Mesenchymal stem cell (in vitro differentiated cells and primary cell): Measurements from ENCODE around the gene SLC39A3.

ENCODE experiments used
- DNase-seq: peaks from one replicate; pipeline ENCODE4 v3.0.0-alpha.2; 2013
- H2AFZ ChIP-seq: one replicate; pipeline ENCODE4 v1.6.1; 2013; ENCODE audit warnings: low read depth, mild to moderate bottlenecking, control low read depth, inconsistent platforms, low read length, moderate library complexity
- H2AK5ac ChIP-seq: 2 replicates; pipeline ENCODE4 v1.6.1; 2013; ENCODE audit warnings: low read length, moderate library complexity, mild to moderate bottlenecking, inconsistent platforms; ENCODE audit not compliant: severe bottlenecking
- H2BK120ac ChIP-seq: one replicate; pipeline ENCODE4 v1.6.1; 2013; ENCODE audit warnings: low read depth, mild to moderate bottlenecking, inconsistent platforms, low read length, moderate library complexity
- H2BK12ac ChIP-seq, 2 experiments: one replicate each; pipeline ENCODE4 v1.6.1; 2013; ENCODE audit warnings: inconsistent platforms in 2 of 2, low read length in 2 of 2, mild to moderate bottlenecking in 2 of 2, moderate library complexity in 2 of 2, control low read depth in 1 of 2
- H2BK15ac ChIP-seq: one replicate; pipeline ENCODE4 v1.6.1; 2013; ENCODE audit warnings: mild to moderate bottlenecking, low read depth, inconsistent platforms; ENCODE audit not compliant: poor library complexity, severe bottlenecking
- H2BK5ac ChIP-seq: 2 replicates; pipeline ENCODE4 v1.6.1; 2013; ENCODE audit warnings: low read depth, mild to moderate bottlenecking, low read length, control low read depth, inconsistent platforms; ENCODE audit not compliant: poor library complexity, severe bottlenecking
- H3K14ac ChIP-seq, 2 experiments: one replicate each; pipeline ENCODE4 v1.6.1; 2013; ENCODE audit warnings: inconsistent platforms in 2 of 2, low read length in 2 of 2, control low read depth in 1 of 2, mild to moderate bottlenecking in 1 of 2, moderate library complexity in 1 of 2
- H3K18ac ChIP-seq, 2 experiments: one replicate each; pipeline ENCODE4 v1.6.1; 2013; ENCODE audit warnings: inconsistent platforms in 2 of 2, low read length in 2 of 2, control low read depth in 1 of 2, low read depth in 1 of 2, mild to moderate bottlenecking in 1 of 2
- H3K23ac ChIP-seq, 2 experiments: one replicate each; pipeline ENCODE4 v1.6.1; 2013; ENCODE audit warnings: inconsistent platforms in 2 of 2, low read length in 2 of 2, mild to moderate bottlenecking in 2 of 2, moderate library complexity in 2 of 2, control low read depth in 1 of 2
- H3K27ac ChIP-seq: 2 replicates; pipeline ENCODE4 v1.5.1; 2013; ENCODE audit warnings: mild to moderate bottlenecking, moderate library complexity, low read length, control low read depth, inconsistent platforms; ENCODE audit not compliant: poor library complexity, severe bottlenecking
- H3K27me3 ChIP-seq, 2 experiments: 2 replicates each; pipeline versions ENCODE4 v1.6.1 to v1.7.0; 2013; ENCODE audit warnings: low read length in 2 of 2, mild to moderate bottlenecking in 2 of 2, moderate library complexity in 2 of 2, control low read depth in 1 of 2, inconsistent platforms in 1 of 2; ENCODE audit not compliant: control insufficient read depth in 1 of 2, insufficient read depth in 1 of 2
- H3K36me3 ChIP-seq, 2 experiments: 2 replicates each; pipeline versions ENCODE4 v1.6.1 to v1.7.0; 2013; ENCODE audit warnings: low read length in 2 of 2, control low read depth in 1 of 2, inconsistent platforms in 1 of 2, low read depth in 1 of 2, mild to moderate bottlenecking in 1 of 2; ENCODE audit not compliant: insufficient read depth in 2 of 2, control insufficient read depth in 1 of 2
- H3K4ac ChIP-seq, 2 experiments: one replicate each; pipeline ENCODE4 v1.6.1; 2013; ENCODE audit warnings: inconsistent platforms in 2 of 2, low read length in 2 of 2, mild to moderate bottlenecking in 2 of 2, moderate library complexity in 2 of 2, control low read depth in 1 of 2, low read depth in 1 of 2
- H3K4me1 ChIP-seq: 2 replicates; pipeline ENCODE4 v1.6.1; 2013; ENCODE audit warnings: low read depth, low read length, control low read depth; ENCODE audit not compliant: control insufficient read depth, insufficient read depth
- H3K4me2 ChIP-seq: 2 replicates; pipeline ENCODE4 v1.6.1; 2013; ENCODE audit warnings: low read length, mild to moderate bottlenecking, inconsistent platforms; ENCODE audit not compliant: poor library complexity, severe bottlenecking
- H3K4me3 ChIP-seq, 2 experiments: 2 replicates each; pipeline versions ENCODE4 v1.5.1 to v1.7.0; 2013; ENCODE audit warnings: low read length in 2 of 2, mild to moderate bottlenecking in 2 of 2, control low read depth in 1 of 2, low read depth in 1 of 2; ENCODE audit not compliant: insufficient read depth in 1 of 2
- H3K79me1 ChIP-seq: replicated peaks from 2 replicates; pipeline ENCODE4 v1.6.1; 2013; ENCODE audit warnings: mild to moderate bottlenecking, control low read depth, low read length, inconsistent platforms; ENCODE audit not compliant: poor library complexity, severe bottlenecking
- H3K9ac ChIP-seq: 2 replicates; pipeline ENCODE4 v1.7.0; 2013; ENCODE audit warnings: mild to moderate bottlenecking, low read length, moderate library complexity
- H3K9me3 ChIP-seq: 2 replicates; pipeline ENCODE4 v1.7.0; 2013; ENCODE audit warnings: mild to moderate bottlenecking, low read length; ENCODE audit not compliant: control insufficient read depth
- H4K8ac ChIP-seq: one replicate; pipeline ENCODE4 v1.6.1; 2013; ENCODE audit warnings: inconsistent platforms, mild to moderate bottlenecking, low read length, moderate library complexity
- H4K91ac ChIP-seq: one replicate; pipeline ENCODE4 v1.6.1; 2013; ENCODE audit warnings: mild to moderate bottlenecking, low read length, inconsistent platforms
- WGBS: methylation state at CpG from one replicate; pipeline ENCODE4 v1.1.7; 2013; ENCODE audit warnings: mixed read lengths; 5-methylcytosine and 5-hydroxymethylcytosine counted together

SLC39A3 gene

DNA sequence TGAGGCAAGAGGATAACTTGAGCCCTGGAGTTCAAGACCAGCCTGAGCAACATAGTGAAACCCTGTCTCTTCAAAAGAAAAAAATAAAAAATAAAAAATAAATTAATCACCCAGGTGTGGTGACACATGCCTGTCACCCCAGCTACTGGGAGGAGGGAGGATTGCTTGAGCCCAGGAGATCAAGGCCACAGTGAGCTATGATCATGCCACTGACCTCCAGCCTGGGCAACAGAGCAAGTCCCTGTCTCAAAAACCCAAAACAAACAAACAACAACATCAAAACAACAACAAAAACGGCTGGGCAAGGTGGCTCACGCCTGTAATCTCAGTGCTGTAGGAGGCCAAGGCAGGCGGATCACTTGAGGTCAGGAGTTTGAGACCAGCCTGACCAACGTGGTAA is 4.3 kb upstream of the SLC39A3 start:
- H2BK12ac ChIP-seq, result no peak overlapping the region
- H3K18ac ChIP-seq, result no peak overlapping the region
- H3K79me1 ChIP-seq, result peaks cover 5% of the 10 kb centered on the region
- no peak overlapping the region for H2BK120ac ChIP-seq
- no peak overlapping the region for H4K8ac ChIP-seq
- no peaks in the 10 kb centered on the region for H3K9me3 ChIP-seq
- no peak overlapping the region for H3K9ac ChIP-seq
- H3K4ac ChIP-seq, result no peak overlapping the region
- no peak overlapping the region for H3K4me2 ChIP-seq
- H2AK5ac ChIP-seq, result no peak overlapping the region
- H2BK5ac ChIP-seq, result no peak overlapping the region
- H3K27ac ChIP-seq, result no peak overlapping the region
- H2BK15ac ChIP-seq, result no peak overlapping the region
- no peak overlapping the region for H4K91ac ChIP-seq
- 50% methylated on average over 1 of the region's 4 CpGs for WGBS
- H3K23ac ChIP-seq, result no peak overlapping the region
- peaks cover 8% of the 10 kb centered on the region for H3K4me1 ChIP-seq
- H3K36me3 ChIP-seq, result no peaks in the 10 kb centered on the region
- DNase-seq, result no peak
- no peak overlapping the region for H3K14ac ChIP-seq
- no peak overlapping the region for H3K4me3 ChIP-seq
- H3K27me3 ChIP-seq, result peaks cover 9 to 22% of the 10 kb centered on the region in 2 experiments
- H2AFZ ChIP-seq, result no peak overlapping the region

DNA sequence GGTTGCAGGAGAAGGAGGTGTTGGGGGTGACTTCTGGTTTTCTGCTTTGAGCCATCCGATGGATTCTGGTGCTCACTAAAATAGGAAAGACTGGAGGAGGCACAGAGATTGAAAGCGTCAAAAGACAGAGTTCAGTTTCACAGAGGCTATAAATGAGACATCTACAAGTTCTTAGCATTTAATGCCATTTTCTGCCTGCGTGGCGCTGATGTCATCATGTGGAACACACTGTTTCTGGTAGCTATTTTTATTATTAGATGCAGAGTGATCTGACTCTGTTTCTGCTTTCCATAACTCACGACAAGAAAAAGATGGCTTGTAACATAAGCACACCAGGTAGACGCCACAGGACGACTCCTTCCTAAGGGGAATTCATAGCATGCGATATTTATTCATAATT is 3.3 kb upstream of the SLC39A3 start:
- DNase-seq, result no peak
- no peak overlapping the region for H2AK5ac ChIP-seq
- WGBS, result 79% methylated on average over 8 of the region's 8 CpGs

DNA sequence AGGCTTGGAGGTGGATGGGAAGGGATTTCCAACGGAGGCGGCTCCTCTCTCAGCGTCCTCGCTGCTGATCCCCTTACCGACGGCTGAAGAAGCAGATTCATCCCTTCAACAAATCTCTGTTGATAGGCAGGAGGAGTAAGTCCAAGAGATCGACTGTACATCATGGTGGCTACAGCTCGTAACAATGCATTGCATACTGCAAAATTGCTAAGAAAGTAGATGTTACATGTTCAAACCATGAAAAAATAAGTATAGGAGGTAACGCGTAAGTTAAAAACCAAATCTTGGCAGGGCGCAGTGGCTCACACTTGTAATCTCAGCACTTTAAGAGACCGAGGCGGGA is 468 bp upstream of the SLC39A3 start:
- DNase-seq, result no peak
- H2BK120ac ChIP-seq, result no peak overlapping the region
- H2BK5ac ChIP-seq, result no peak overlapping the region
- H3K4me3 ChIP-seq, result no peak overlapping the region
- 53% methylated on average over 13 of the region's 13 CpGs for WGBS
- no peak overlapping the region for H2AFZ ChIP-seq
- no peak overlapping the region for H3K18ac ChIP-seq
- no peak overlapping the region for H3K27ac ChIP-seq
- peaks cover 4% of the 10 kb centered on the region for H3K9me3 ChIP-seq
- H2BK15ac ChIP-seq, result no peak overlapping the region
- H3K4me2 ChIP-seq, result no peak overlapping the region
- H3K79me1 ChIP-seq, result peaks cover 26% of the 10 kb centered on the region
- H3K9ac ChIP-seq, result no peak overlapping the region
- no peak overlapping the region for H3K14ac ChIP-seq
- H2AK5ac ChIP-seq, result no peak overlapping the region
- peaks cover 10% of the 10 kb centered on the region for H3K4me1 ChIP-seq
- H3K23ac ChIP-seq, result no peak overlapping the region
- no peak overlapping the region for H3K4ac ChIP-seq
- H4K91ac ChIP-seq, result no peak overlapping the region
- peaks cover 9 to 10% of the 10 kb centered on the region in 2 experiments for H3K27me3 ChIP-seq
- no peak overlapping the region for H4K8ac ChIP-seq
- peaks cover 18 to 20% of the 10 kb centered on the region in 2 experiments for H3K36me3 ChIP-seq
- H2BK12ac ChIP-seq, result no peak overlapping the region

More for the DNA sequence above, 3.3 kb upstream of the SLC39A3 start:
- no peak overlapping the region for H2BK12ac ChIP-seq
- H3K4me1 ChIP-seq, result peaks cover 10% of the 10 kb centered on the region
- H3K27me3 ChIP-seq, result peaks cover 9 to 18% of the 10 kb centered on the region in 2 experiments
- H3K79me1 ChIP-seq, result peaks cover 9% of the 10 kb centered on the region
- H3K4ac ChIP-seq, result no peak overlapping the region
- no peak overlapping the region for H4K8ac ChIP-seq
- H2BK120ac ChIP-seq, result no peak overlapping the region
- no peaks in the 10 kb centered on the region for H3K36me3 ChIP-seq
- H3K18ac ChIP-seq, result no peak overlapping the region
- H3K9me3 ChIP-seq, result no peaks in the 10 kb centered on the region
- H3K9ac ChIP-seq, result no peak overlapping the region
- H3K27ac ChIP-seq, result no peak overlapping the region
- no peak overlapping the region for H2BK15ac ChIP-seq
- no peak overlapping the region for H3K23ac ChIP-seq
- no peak overlapping the region for H3K4me2 ChIP-seq
- no peak overlapping the region for H4K91ac ChIP-seq
- no peak overlapping the region for H3K4me3 ChIP-seq
- no peak overlapping the region for H3K14ac ChIP-seq
- H2BK5ac ChIP-seq, result no peak overlapping the region
- no peak overlapping the region for H2AFZ ChIP-seq

GRCh38 chr19:2736550-2737190 is 3.1 kb downstream of the SLC39A3 start:
- Histone ChIP-seq H3K36me3 (peaks cover 26 to 54% of the 10 kb centered on the region in 2 experiments), H3K27ac (no peak overlapping the region), H3K4me3 (no peak overlapping the region), H2BK12ac (no peak overlapping the region), H3K9ac (no peak overlapping the region), H3K14ac (no peak overlapping the region), H2BK15ac (no peak overlapping the region), H2BK5ac (no peak overlapping the region), H4K8ac (no peak overlapping the region), H3K23ac (no peak overlapping the region), H2BK120ac (no peak overlapping the region), H4K91ac (no peak overlapping the region), H3K9me3 (peaks cover 4% of the 10 kb centered on the region), H2AK5ac (no peak overlapping the region), H3K27me3 (no peaks in the 10 kb centered on the region), H3K4me1 (peaks cover 10% of the 10 kb centered on the region), H3K4ac (no peak overlapping the region), H2AFZ (no peak overlapping the region), H3K18ac (no peak overlapping the region), H3K79me1 (peaks cover 28% of the 10 kb centered on the region), H3K4me2 (no peak overlapping the region)
- 97% methylated on average over 15 of the region's 15 CpGs for WGBS
- no peak for DNase-seq
